Limb (tissue), 2 donors: ENCODE measurements around the gene CTCFL.

Experiments
- DNase-seq, 2 donors: peaks; one replicate each; pipeline ENCODE4 v3.0.0-alpha.2; 2016; ENCODE audit errors: extremely low spot score in 2 of 2

The CTCFL gene

GRCh38 chr20:57559658-57560553, 35.0 kb upstream of the CTCFL start:
- no peak for DNase-seq

- DNase-seq, result no peak
These were observed 34.3 kb upstream of the CTCFL start for GRCh38 chr20:57559289-57559634.

DNA sequence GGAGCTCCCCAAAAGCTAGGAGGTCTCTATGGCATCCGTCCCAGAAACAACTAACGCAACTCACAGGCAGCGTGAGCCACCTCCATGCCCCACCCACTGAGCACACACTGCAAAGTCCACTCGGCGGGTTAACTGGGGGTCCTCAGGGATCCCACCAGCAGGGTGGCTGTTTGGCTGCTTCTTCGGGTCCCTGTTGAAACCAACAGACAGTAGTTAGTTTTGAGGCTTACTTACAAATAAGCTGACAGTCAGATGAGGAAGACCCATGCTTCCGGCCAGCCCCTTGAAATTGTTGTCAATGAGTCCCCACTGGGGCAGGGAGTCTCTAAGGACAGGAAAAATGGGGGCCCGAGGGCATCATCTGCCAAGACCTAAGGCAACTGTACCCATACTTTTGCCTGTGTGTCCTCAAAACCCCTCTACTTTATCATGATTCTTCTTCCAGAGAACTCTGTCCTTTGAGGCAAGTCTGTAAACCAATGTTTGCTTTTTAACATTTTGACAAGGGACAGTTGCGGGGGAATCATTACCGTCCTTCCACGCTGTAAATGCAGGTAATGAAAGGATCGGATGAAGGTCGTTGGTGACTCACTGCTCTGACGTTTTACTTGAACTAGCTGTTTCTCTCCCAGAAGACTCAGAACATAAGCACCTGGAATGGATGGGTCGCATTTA, 33.8 kb upstream of the CTCFL start:
- no peak for DNase-seq

DNA sequence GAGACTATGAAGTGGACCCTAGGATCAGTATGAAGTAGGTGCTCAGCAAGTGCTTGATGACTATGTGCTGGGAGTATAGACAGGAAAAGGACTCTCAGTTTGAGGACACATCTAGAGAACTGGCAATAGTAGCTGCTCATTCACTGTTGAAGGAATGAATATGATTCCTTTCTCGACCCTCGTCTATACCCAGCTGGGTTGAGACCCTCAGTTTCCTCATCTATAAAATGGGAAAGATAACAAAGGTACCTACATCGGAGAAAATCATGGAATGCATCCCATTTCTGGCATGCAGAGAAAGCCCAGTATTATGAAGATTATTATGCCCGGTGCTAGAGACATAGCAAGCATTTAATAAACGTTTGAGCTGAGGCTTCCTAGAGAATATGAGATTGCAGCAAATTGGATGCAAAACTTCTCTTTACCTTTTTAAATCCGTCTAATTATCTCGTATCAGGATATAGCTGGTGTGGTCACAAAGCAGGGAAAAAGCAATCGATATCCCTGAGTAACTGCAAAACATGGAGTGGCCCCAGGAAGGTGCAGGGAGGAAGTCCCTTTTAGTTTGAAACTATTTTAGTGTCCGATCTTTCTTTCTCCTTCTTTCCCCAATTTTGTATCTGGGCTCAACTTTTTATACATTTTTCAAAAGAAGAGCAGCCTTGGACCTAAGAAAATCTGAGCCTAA, 33.1 kb upstream of the CTCFL start:
- no peak for DNase-seq

- no peak for DNase-seq
These were observed 32.0 kb upstream of the CTCFL start for GRCh38 chr20:57556980-57557274.

GRCh38 chr20:57555457-57556184, 30.7 kb upstream of the CTCFL start:
- no peak for DNase-seq

GRCh38 chr20:57553376-57554018, 28.6 kb upstream of the CTCFL start:
- DNase-seq, result no peak

- DNase-seq, result no peak
These were observed 27.5 kb upstream of the CTCFL start for GRCh38 chr20:57552471-57552870.

GRCh38 chr20:57548177-57549058, 23.5 kb upstream of the CTCFL start:
- no peak for DNase-seq

- DNase-seq, result no peak
These were observed 22.2 kb upstream of the CTCFL start for GRCh38 chr20:57546956-57547649.

GRCh38 chr20:57545927-57546662, 21.2 kb upstream of the CTCFL start:
- DNase-seq, result no peak

DNA sequence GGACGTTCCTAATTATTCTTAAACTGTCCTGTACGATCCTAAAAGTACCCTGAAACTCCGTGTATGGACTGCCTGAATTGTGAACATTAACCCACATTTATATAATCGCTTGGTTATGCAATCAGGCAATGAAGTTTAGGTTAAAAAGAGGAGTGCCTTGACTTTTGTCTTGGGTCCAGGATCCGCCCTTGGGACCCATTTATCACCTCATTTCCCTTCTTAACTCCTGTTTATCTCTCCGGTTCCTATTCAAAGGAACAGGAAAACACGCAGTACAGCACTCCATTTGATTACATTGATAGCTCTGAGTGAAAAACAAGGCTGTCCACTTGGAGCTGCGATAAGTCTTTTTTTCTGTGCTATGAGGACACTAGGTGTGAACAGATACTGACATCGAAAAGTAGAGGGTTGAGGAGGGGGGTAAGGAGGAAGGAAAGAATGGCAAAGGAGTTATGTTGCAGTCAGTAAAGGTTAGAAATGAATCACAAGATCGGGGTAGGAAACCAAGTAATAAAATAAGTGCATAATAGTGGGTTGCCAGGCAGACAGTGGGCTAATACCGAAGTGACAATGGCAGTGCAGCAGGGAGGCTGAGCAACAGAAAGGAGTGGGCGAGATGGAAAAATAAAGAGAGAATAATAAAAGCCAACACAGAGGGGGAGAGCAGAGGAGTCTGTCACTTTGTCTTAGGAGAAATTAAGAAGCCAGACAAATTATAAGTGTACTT, 20.1 kb upstream of the CTCFL start:
- DNase-seq, result no peak

GRCh38 chr20:57543754-57544153, 18.8 kb upstream of the CTCFL start:
- no peak for DNase-seq

- no peak for DNase-seq
These were observed 16.1 kb upstream of the CTCFL start for GRCh38 chr20:57540890-57541580.

GRCh38 chr20:57539889-57540288, 14.9 kb upstream of the CTCFL start:
- no peak for DNase-seq

- DNase-seq, result no peak
These were observed 12.9 kb upstream of the CTCFL start for GRCh38 chr20:57537822-57538221.

- no peak for DNase-seq
These were observed 12.1 kb upstream of the CTCFL start for GRCh38 chr20:57536771-57537724.
